Stimulated activated CD8-positive, alpha-beta memory T cell treated with anti-CD3 and anti-CD28 coated beads, Interleukin-15, amount 100 ng/mL, for 24 hours (primary cell): ENCODE results near the gene RXFP2.

Experiments used
- DNase-seq: peaks from one replicate; pipeline ENCODE4 v3.0.0-alpha.2; 2020; ENCODE audit warnings: low read depth

RXFP2 gene

DNA sequence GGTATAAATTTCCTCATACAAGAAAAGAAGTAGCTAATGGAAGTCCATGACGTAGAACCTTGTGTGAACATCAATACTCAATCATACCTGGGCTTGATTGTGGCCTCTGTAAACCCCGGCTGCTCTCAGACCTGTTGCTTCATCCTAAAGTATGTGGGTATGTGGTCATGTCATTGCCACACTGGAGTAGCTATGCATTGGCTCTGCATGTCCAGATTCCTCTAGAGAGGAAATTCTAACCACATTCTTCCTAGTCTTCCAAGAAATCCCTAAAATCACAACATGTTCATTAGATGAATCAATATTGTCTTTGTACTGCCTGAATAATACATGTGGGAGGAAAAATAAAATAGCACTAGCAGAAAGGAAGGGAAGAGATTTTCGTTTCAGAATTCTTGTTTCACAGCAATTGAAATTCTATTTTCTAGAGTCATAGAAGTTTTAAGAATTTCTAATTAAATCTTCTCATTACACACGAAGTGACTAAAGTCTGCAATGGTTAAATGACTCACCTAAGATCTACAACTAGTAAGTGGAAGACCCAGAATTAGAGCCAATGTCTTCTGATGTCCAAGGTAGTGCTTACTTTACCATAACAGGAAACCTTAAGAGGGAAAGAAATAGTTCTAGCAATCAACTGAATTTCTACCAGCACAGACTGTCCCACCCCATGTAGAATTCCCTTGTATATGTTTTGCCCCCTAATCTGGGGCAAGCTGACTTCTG is 28.0 kb downstream of the RXFP2 start:
- DNase-seq = no peak

DNA sequence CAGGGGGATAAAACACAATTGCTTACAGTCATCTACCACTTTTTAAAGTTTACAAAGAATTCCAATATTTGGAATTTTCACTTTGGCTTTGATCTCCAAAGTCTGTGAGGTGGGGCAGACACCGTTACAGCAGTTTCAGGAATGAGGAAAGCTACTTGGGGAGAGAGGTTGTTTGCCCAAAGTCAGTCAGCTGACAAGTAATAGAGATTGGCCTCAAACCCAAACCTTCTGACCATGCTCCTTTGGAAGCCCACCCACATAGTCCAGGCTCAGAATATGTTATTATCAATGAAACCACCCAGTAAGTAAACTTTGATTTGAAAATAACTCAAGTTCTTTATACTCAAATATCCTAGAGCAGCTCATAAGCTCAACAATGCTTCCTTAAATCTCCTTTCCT is 29.0 kb downstream of the RXFP2 start:
- no peak for DNase-seq

DNA sequence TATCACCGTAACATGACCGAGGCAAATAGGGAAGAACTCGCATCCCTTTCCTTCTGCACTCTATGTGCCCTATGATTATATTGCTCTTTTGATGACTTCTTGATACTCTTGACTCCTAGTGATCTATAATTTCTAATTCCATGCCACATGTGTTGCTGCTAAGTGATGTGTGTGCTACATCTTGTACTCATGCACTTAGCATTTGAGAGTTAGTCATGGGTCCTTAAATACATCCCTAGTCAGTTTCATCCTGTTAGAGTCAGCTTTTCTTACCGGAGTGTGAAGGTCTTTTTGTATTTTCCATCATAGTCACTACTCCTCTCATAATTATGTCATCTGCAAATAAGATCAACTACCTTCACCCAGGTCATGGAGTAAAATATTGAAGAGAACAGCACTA is 30.2 kb downstream of the RXFP2 start:
- DNase-seq = no peak

- no peak for DNase-seq
Measured at GRCh38 chr13:31772231-31772630, 32.9 kb downstream of the RXFP2 start.

DNA sequence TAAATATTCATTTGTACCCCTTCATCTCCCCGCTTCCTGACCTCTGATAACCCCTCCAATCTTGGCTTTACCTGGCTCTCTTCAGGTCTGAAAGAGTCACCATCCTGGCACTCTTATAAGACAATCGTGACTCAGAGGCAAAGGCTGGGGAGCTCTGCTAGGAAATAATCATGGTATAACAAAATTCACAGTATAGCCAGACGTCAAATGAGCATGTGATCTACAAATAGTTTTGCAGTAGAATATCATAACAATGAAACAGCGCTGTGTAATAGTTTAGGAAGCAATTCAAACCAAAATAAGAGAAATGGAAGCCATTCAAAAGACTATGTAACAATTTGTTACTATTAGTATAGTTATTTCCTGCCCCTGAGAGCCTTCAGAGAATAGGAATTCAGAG is 34.2 kb downstream of the RXFP2 start:
- no peak for DNase-seq

GRCh38 chr13:31774186-31774750 is 34.9 kb downstream of the RXFP2 start:
- DNase-seq = no peak

- no peak for DNase-seq
Measured at GRCh38 chr13:31775148-31775547, 35.8 kb downstream of the RXFP2 start.

DNA sequence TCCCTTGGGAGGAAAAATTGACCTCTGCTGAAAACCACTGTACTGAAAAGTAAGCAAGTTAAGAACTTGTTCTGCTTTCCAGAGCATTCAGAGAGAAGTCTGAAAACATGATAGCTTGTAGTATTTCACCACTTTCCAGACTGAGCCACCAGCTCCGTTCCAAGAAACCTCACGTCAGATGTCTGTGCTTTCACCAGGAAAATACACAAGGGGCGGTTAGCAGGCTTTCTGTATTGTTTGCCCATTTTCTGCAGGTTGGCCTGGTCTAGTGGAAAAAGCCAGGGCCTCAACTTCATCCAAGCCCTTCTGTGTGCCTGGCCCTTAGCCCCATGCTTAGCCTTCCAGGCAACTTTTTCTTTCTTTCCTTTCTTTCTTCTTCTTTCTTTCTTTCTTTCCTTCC is 36.4 kb downstream of the RXFP2 start:
- DNase-seq = no peak

DNA sequence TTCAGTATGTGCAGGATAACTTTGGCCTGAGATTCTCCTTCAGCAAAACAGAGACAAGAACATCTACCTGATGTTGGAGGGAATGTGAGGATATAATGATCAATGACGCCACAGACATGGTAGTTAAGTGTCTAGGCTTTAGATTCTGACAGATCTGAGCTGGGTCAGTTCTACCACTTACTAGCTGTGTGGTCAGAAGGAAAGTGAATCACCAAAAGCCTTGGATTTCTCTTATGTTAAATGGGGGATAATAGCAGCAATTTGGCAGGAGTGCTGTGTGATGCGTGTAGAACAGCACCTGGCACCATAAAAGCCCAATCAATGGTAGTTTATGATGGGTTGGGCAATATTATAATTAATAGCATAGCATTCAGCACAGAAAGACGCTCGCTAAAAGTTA is 41.7 kb downstream of the RXFP2 start:
- no peak for DNase-seq

- DNase-seq = no peak
Measured at GRCh38 chr13:31786011-31786410, 46.7 kb downstream of the RXFP2 start.

- DNase-seq = no peak
Measured at GRCh38 chr13:31790992-31791391, 51.7 kb downstream of the RXFP2 start.

DNA sequence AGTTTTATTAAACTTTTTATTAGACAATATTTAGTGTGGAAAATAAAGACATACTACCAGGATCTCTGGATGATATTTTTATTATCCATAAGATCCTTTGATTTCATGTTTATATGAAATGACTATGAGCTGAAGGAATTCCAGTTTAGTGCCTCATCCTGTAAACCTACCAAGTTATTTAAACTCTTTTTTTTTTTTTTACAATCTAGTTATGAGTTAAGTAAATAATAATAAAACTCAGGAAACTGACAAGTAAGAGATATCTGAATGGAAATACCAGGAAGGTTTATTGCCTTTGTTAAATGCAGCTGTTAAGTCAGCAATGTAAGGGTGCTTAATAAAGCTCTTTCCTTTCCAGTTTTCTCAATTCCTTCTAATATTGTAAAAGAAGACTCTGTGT is 53.9 kb downstream of the RXFP2 start:
- DNase-seq = no peak

DNA sequence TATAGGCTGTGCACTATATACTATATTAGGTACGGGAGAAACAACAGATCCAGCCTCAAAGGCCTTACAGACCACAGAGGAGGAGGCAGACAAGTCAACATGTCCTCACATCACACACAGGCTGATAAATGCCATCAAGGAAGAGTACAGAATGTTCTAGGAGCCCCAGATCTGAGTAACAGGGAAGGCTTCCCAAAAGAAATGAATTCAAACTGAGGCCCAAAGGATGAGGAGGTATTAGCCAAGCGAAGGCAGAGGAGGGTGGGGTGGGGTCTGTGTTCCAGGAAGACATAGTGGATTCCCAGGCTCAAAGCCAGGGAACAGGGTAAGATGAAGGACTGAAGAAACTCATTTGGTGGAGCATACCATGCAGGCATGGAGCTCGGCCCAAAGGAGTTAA is 55.1 kb downstream of the RXFP2 start:
- DNase-seq = no peak

DNA sequence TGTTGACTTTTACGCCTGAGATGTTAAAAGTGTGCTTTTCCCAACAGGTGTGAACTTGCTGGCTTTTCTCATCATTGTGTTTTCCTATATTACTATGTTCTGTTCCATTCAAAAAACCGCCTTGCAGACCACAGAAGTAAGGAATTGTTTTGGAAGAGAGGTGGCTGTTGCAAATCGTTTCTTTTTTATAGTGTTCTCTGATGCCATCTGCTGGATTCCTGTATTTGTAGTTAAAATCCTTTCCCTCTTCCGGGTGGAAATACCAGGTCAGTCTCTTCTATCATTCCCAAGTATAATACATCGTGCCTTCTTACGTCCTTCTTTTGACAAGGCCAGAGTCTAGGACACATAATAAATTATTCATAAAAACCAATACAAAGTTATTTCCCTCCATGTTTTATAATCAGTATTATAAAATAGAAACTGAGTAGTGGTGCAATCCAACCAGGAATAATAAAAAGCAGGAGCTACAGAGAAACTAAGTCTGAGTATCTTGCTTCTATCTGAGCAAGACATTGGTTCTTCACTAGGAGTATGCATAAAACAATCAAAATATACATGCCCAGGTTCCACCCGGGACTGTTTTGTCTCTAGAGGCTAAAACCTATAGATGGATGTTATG is 57.9 kb downstream of the RXFP2 start:
- DNase-seq = no peak

DNA sequence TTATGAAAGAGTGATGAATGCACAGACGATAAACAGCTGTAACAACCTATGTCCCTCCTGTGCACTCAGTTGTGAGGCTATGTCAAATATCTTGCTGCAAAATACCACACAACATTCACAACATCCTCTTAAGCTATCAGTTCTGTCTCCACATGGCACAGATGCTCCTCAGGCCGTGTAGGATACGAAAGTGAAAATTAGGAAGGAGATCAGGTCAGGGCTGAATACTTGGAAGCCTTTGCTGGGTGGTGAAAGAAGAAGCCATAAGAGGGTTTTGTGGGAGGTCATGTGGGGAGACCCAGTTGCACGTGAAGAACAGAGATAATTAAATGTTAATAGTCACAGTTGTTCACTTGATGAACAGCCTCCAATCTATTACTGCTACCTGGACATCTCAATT is 58.9 kb downstream of the RXFP2 start:
- DNase-seq = no peak

- no peak for DNase-seq
Measured at GRCh38 chr13:31801088-31801487, 61.8 kb downstream of the RXFP2 start.

DNA sequence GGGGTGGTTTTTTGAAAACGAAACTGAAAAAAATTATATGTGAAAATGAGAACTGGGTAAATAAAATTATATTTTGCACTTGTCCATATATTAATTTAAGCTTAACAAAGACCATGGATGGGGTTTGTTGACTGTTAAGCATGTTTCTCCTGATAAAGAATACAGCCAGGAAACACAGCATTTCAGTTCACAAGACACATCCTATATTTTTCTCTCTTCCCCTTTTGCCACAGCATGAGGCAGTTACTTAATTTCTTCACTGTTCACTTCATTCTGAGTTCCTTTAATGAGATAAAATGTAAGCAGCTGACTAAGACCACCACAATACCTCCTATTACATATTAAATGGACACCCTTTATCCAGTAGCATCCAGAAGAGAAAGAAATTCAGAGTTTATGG is 64.0 kb downstream of the RXFP2 start:
- DNase-seq = no peak

- no peak for DNase-seq
Measured at GRCh38 chr13:31805841-31806240, 66.5 kb downstream of the RXFP2 start.

DNA sequence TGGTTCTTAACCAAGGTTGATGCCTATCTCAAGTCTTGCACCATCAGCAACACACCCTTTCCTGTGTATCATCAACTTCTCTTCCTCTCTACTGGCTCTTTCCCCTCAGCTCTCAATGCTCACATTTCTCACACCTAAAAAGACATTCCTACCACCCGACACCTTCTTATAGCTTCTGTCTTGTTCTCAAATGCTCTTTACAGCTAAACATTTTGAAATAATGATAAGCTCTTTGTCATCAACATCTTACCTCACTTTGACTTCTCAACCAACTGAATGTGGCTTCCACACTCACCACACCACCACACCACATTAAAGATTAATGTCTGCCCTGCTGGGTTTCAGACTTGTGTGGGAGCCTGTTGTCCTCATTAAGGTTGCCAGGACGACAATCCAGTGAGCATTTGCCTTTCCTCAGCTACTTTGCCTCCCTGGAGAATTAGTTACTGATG is 67.8 kb downstream of the RXFP2 start:
- DNase-seq = no peak

DNA sequence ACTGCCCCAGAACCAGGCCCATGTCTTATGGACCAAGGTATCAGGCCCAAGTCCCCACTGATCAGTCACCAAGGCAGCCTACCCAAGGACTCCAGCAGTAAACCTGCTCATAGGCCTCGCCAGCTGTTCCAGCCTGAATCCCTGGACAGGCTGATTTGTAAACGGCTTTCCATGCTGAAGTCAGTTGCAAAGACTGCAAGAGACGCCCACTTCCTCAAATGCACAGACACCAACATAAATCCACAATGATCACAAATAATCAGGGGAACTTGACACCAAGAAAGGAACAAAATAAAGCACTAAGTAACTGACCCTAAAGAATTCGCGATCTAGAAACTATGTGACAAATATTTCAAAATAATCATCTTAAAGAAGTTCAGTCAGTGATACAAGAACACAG is 75.2 kb downstream of the RXFP2 start:
- no peak for DNase-seq

DNA sequence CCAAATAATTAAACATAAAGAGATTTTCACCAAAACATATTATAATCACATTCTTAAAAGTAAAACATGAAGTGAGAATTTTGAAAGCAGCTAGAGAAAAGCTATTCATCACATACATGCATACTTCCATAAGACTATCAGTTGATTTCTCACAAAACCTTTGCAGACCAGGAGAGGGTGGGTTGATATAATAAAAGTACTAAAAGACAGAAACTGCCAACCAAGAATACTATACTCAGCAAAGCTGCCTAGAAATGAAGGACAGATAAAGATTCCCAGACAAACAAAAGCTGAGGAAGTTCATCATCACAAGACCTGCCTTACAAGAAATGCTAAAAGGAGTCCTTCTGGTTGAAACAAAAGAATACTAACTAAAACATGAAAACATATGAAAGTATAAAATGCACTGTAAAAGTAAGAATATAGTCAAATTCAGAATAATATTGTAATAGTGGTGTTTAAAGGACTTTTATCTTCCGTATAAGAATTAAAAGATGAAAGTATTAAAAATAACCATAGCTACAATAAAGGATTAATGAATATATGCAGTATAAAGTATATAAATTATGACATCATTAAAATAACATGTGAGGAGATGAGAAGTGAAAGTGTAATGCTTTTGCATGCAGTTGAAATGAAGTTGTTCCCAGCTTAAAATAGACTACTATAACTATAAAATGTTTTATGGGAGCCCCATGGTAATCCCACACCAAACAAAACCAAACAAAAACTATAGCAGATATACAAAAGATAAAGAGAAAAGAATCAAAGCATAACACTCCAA is 76.2 kb downstream of the RXFP2 start:
- no peak for DNase-seq

GRCh38 chr13:31818236-31818635 is 78.9 kb downstream of the RXFP2 start:
- no peak for DNase-seq
